Activated CD8-positive, alpha-beta memory T cell treated with anti-CD3 and anti-CD28 coated beads for 36 hours (primary cell): ENCODE data around the gene FAM3C. TPM values are rescaled to one million over a fixed set of nuclear protein-coding genes. Genes with fewer than 3 reads are reported as not detected.
"Not testable (repeated sequence)": the region's sequence is repeated elsewhere in the genome, so short reads cannot be mapped to it uniquely, and the experiment has no call there.

ENCODE experiments used
- CTCF ChIA-PET: fragments of 350-600 bp; sonication (Branson Sonifier 250); formaldehyde crosslinking; loops from one replicate; lab custom pipeline; 2021; ENCODE audit warnings: antibody characterized with exemption; lab: Charles Lee
- POLR2A ChIA-PET: fragments of 350-600 bp; sonication (Branson Sonifier 250); formaldehyde crosslinking; loops from one replicate; lab custom pipeline; 2021; ENCODE audit warnings: antibody characterized with exemption; lab: Charles Lee
- total RNA-seq, 2 experiments: library from RNA; stranded (reverse); gene quantifications; one replicate each; pipeline ENCODE4 v1.2.3, GENCODE V29; 2021

The FAM3C gene
- total RNA-seq, 2 experiments from 2014 or later: 58.4 to 60.8 TPM

- ChIA-PET CTCF (no interaction called here), POLR2A (interaction anchor here (0.6 kb wide), 1 partner anchor 373 kb away, joined by 3 read pairs; the partner anchor contains the start of gene ING3)
These were observed 72.4 kb downstream of the FAM3C start for GRCh38 chr7:121323515-121324302.

GRCh38 chr7:121322460-121322859 is 73.6 kb downstream of the FAM3C start:
- CTCF ChIA-PET: no interaction called here
- POLR2A ChIA-PET: no interaction called here

- POLR2A ChIA-PET, CTCF ChIA-PET: not testable (repeated sequence)
These were observed 80.9 kb downstream of the FAM3C start for GRCh38 chr7:121315170-121315569.

DNA sequence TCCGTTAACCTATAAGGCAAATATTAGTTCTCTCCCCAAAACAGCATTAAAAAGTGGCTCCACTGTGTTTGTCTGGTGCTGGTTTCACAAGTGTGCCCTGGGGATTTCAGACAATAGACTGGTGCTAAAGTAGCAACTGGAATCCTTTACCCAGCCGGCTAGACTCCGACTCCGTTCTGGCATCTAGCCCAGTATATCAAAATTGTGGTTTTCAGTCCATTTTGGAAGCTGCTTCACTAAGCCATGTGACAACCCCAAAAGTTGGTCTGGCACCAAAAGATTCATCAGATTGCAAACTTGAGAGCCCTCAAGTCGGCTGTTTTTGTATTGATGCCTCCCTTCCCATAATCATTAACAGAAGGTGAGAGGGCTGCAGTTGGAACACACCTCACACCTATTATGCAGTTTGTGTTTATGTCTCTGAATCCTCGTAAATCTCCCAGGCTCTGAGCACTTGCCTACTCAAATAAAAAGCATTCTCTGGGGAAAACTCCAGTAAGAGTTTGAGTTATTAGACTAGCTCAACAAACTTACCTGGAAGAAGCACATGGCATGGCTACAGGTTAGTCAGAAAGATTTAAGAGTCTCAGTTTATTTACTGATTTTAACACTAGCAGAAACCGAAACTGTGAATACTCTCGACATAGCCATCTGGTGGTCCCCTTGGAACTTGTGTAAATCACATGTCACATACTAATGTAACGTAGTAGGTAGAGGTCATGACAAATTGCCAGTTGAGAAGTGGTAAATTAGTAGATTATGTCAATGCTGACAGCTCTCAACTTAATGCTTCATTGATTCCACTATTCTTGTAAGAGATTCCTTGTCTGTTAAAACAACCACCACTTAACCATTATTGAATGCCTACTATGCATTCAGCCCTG is 82.1 kb downstream of the FAM3C start:
- CTCF ChIA-PET: no interaction called here

DNA sequence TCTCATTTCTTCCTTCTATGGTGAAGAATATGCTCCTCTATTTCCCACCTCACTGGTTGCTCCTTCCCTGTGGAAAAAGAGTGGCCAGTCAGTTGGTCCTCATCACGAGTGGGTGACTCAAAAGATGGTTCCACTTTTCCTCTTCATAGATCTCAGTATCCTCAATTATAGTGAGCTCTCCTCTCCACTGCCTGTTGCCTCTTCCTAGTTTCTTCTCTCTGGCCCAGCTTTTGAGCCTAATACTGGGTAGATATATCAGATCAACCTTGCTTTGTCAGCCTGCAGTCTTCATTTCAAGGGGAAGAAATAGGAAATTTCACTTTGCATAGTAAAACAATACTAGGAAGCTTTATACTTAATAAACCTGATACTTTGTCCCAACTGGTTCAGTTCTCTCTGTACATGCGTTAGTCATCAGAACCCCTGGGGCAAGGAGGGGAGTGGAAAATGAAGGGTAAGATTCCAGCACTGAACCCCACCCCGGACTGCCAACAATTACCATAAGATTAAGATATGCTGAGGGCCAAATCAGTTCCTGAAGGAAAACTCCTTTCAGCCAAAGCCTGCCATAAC is 82.8 kb downstream of the FAM3C start:
- CTCF ChIA-PET: no interaction called here
- POLR2A ChIA-PET: no interaction called here

More for the DNA sequence above, 82.1 kb downstream of the FAM3C start:
- POLR2A ChIA-PET: no interaction called here

GRCh38 chr7:121307021-121307574 is 89.0 kb downstream of the FAM3C start:
- POLR2A ChIA-PET: no interaction called here
- CTCF ChIA-PET: no interaction called here

DNA sequence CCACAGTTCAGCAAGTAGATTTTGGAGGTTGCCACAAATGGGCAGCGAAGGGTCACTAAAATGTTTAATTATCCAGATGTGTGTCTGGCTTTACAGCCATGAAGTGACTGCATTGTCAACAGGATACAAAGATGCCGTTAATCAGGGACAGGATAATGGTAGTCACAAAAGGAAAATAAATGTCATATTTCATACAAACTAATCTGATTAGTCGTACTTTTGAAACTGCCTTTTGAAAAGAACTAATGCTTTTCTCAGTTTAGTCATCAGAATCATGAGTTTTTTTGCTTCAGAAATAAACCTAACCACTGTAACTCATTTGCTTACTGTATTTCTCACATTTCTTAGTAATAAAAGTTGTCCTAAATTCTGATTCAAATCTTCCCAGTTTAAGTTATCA is 89.5 kb downstream of the FAM3C start:
- POLR2A ChIA-PET: no interaction called here

DNA sequence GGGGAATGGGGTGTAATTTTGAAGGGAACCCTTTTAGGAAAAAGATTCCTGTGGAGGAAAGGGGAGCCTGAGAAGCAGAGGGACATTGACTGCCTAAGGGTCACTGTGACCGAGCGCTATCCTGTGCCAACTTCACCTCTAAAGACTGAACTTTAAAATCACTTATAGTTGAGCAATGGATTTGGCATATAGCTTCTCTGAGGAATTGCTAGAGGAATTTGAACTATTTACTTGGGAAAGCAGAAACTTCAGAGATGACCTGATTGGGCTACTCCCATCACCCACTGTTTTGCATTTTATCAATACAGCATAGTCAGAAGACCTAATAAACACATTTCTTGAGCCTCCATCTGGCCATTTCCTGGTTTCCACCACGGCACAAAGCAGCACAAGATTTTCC is 91.0 kb downstream of the FAM3C start:
- CTCF ChIA-PET: no interaction called here
- POLR2A ChIA-PET: interaction anchor here (0.6 kb wide), 1 partner anchor 226 kb away, joined by 4 read pairs; no protein-coding TSS in a partner anchor

More for the DNA sequence above, 89.5 kb downstream of the FAM3C start:
- CTCF ChIA-PET: no interaction called here

DNA sequence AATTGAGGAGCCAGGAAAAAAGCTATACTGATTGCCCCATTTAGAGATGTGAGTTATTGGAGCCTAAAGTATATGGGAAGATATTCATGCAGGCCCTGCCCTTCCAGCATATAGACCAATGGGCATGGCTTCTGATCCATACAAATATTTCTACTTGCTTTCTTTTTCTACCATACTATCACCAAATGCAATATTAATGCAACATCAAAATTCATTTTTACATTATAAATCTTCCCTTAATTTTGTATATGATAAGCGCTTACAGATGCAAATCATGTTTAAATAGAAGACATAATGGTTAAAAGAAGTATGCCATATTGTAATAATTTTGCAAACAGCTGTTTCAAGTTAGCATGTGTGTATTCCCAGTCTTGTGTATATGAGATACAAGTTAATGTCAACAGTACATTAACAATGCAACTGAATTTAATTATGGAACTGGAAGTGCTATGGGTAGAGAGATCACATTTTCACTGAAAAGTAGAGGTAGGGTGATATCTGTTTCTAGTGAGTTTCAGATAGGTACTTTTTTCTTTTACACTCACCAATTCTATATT is 91.9 kb downstream of the FAM3C start:
- POLR2A ChIA-PET: no interaction called here
- CTCF ChIA-PET: no interaction called here

- CTCF ChIA-PET: no interaction called here
- POLR2A ChIA-PET: no interaction called here
These were observed 92.5 kb downstream of the FAM3C start for GRCh38 chr7:121303422-121304101.

DNA sequence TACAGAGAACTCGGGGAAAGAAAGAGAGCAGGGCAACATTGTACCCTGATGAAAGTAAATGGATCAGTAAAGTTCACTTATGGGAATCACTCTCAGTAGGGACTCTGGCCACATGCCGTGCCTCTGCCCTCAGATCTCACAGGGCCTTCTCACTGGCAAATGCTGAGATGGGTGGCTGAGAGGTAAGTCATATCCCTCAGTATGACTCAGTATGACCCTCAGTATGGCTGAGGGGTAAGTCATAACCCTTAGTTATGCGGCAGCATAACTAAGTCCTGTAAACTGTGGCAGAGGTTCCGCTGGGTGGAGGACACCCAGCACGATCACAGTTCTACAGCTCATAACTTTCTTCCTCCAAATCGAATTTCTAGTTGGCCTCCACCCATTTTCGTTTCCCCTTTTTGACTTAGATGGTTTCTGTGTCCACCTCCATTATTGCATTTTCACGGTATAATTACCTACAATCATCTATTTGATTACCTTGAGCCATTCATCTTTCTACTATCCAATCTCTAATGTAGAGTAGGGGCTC is 93.8 kb downstream of the FAM3C start:
- ChIA-PET CTCF (no interaction called here), POLR2A (no interaction called here)

DNA sequence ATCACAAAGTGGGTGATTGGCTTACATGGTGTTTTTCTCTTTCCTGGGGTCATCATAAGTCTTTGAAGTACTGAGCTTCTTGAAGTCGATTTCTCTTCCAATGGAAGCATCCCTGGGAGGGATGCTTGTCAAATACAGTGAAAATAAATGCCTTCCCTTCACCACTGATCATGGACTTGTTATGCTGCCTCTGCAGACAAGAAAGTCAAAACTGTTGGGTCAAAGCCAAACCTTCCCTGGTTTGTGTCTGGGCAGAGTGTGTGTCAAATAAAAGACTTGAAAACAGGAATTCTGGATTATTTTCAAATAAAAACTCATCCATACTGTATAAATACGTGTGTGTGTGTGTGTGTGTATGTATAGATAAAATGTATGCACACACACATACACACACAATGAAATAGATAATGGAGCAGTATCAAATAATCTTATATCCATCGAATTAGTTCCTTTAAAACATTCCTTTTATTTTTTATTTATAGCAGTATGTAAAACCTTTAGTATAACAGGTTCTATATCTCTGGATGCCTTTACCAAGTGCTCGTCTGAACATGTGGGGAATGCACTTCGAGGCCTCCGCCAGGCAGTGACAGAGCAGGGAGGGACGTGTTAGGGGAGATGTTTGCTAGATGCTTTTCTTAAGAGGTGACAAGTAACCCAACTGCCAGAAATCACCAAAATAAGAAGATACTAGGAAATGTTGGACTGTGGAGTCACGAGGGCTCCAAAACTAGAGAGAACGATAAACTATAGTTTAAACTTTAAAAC is 94.5 kb downstream of the FAM3C start:
- ChIA-PET POLR2A (no interaction called here), CTCF (interaction anchor here (0.6 kb wide), 1 partner anchor 201 kb away, joined by 3 read pairs; no protein-coding TSS in a partner anchor)

DNA sequence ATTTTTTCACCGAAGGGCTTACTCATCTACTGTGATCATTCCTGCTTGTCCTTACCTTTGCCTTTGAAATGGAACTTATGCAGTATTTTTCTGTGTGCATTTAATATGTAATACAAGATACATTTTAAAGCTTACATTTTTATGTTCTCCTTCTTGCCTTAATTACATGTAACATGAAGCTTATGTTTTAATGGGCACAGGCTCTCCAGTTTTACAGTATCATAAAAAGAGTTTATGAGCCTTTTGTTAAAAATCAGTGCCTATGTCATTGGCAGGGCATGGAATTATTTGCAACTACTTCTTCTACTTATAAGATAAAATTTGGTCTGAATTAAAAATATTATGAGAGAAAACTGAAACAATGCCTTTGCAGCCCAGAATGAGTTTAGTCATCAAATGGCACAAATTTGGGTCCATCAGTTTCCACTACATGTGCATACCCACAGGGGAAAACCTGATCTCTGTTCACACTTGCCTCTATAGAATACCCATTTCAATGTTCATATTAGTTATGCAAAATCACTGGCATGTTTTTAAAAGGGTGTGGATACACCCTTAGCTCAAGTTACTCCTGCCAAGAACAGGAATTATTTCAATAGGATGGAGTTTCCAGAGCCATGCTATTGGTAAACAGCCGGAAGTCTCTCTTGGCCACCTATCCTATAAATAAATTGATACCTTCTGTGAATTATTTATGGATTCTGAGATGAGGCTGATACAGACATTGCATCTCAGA is 95.3 kb downstream of the FAM3C start:
- CTCF ChIA-PET: interaction anchor here (0.6 kb wide), 1 partner anchor 201 kb away, joined by 3 read pairs; no protein-coding TSS in a partner anchor
- POLR2A ChIA-PET: no interaction called here
